ENCODE measurements around the gene TBC1D4. TPM values are rescaled to one million over a fixed set of nuclear protein-coding genes. Genes with fewer than 3 reads are reported as not detected.

Gene TBC1D4
- total RNA-seq, 1 donor from 2014 or later: 4.8 TPM

DNA sequence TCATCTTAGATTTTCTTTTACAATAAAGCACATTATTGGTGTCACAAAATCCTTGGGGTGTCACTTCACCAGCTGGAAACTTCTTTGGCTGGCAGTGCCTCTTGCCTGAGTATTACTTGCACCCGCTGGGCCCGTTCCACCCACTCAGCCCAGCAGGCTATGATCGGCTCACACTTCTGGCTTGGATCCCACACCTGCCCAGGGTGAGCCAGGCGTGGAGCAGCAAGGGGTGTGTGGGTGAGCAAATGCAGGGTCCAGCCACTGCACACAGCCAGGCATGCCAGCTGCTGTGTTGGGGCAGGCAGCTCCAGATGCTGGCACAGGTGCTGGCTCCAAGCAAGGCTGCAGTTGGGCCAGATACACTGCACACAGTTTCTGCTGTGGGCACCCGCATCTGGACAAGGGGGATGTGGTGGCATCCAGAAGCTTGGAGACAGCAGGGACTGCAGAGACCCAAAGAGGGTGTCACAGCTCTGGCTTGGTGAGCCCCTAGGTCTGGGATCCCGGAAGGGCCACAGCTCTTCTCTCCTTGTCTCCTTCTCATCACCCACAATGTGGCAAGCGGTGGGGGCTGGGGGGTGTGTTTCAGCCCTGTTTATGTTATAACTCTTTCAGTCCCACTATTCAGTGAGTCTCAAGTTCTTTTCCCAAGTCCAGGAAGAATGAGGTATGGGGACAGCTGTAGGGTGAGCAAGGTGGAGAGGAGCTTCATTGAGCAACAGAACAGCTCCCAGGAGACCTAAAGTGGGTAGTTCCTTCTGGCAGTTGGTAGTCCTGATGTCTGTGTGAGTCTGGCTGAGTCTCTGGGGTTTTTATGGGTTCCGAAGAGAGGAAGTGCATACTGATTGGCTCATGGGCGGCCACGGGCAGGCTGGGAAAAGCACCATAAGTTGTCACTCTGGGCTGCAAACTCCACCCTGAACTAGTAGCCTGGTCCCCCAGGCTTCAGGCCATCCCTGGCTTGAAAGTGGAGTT, 25.3 kb upstream of the TBC1D4 start:
- Mint-ChIP-seq H3K9me3 (ENCODE audit: unreplicated experiment) (peaks cover 2% of the 10 kb centered on the region), H3K4me3 (ENCODE audit: unreplicated experiment) (no peak overlapping the region), H3K36me3 (ENCODE audit: unreplicated experiment) (no peaks in the 10 kb centered on the region), H3K4me1 (ENCODE audit: low read depth, unreplicated experiment) (peaks cover 3% of the 10 kb centered on the region), H3K27ac (ENCODE audit: unreplicated experiment) (no peak overlapping the region), H3K27me3 (ENCODE audit: unreplicated experiment) (no peaks in the 10 kb centered on the region)
- no peak for DNase-seq
- TF ChIP-seq CTCF (IDR thresholded peaks at IDR 0.05; ENCODE audit: partially characterized antibody, unreplicated experiment): no peak

GRCh38 chr13:75506018-75506417, 24.0 kb upstream of the TBC1D4 start:
- no peaks in the 10 kb centered on the region for H3K27me3 Mint-ChIP-seq (ENCODE audit: unreplicated experiment)
- H3K36me3 Mint-ChIP-seq (ENCODE audit: unreplicated experiment): no peaks in the 10 kb centered on the region
- TF ChIP-seq CTCF (IDR thresholded peaks at IDR 0.05; ENCODE audit: partially characterized antibody, unreplicated experiment): no peak
- H3K4me1 Mint-ChIP-seq (ENCODE audit: low read depth, unreplicated experiment): no peaks in the 10 kb centered on the region
- no peak for DNase-seq
- H3K27ac Mint-ChIP-seq (ENCODE audit: unreplicated experiment): no peak overlapping the region
- no peaks in the 10 kb centered on the region for H3K9me3 Mint-ChIP-seq (ENCODE audit: unreplicated experiment)
- no peak overlapping the region for H3K4me3 Mint-ChIP-seq (ENCODE audit: unreplicated experiment)

DNA sequence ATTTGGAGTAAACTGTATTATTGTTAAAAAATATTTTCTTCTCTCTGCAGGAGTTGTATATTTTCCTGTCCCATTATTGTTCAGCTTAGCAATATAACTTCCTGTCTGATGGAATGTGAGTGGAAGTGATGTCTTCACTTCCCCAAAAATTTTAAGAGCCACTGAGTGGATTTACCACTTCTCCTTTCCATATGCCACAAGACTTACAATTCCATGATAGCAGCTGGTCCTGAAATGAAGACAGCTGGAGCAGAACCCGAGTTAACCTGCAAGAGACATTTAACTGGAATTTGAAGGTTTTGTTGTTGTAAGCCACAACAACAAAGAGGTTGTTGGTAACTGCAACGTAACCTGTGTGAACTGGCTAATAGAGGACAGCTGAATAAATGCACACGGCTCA, 23.4 kb upstream of the TBC1D4 start:
- Mint-ChIP-seq H3K4me3 (ENCODE audit: unreplicated experiment) (no peak overlapping the region), H3K36me3 (ENCODE audit: unreplicated experiment) (no peaks in the 10 kb centered on the region), H3K4me1 (ENCODE audit: low read depth, unreplicated experiment) (no peaks in the 10 kb centered on the region), H3K9me3 (ENCODE audit: unreplicated experiment) (no peaks in the 10 kb centered on the region), H3K27ac (ENCODE audit: unreplicated experiment) (no peak overlapping the region), H3K27me3 (ENCODE audit: unreplicated experiment) (no peaks in the 10 kb centered on the region)
- TF ChIP-seq CTCF (IDR thresholded peaks at IDR 0.05; ENCODE audit: partially characterized antibody, unreplicated experiment): no peak
- DNase-seq: no peak

DNA sequence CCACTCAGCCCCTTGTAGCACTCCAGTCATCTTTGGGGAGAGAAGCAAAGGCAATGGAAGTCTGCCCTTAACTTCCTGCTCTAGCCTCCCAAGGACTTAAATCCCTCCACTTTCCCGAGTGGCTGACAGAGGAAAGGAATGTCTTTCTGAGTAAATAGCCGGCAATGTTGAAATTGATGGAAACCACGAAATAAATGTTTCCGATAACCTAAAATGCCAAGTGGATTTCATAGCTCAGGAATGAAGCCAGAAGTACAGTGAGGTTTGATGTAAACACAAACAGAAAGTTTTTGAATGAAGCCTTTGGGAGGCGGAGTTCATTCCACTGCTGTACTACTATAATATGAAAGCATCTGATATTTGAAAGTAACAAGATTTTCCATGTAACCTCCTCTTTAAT, 14.0 kb upstream of the TBC1D4 start:
- Mint-ChIP-seq H3K27me3 (ENCODE audit: unreplicated experiment) (no peaks in the 10 kb centered on the region), H3K4me1 (ENCODE audit: low read depth, unreplicated experiment) (no peaks in the 10 kb centered on the region), H3K4me3 (ENCODE audit: unreplicated experiment) (no peak overlapping the region), H3K36me3 (ENCODE audit: unreplicated experiment) (no peaks in the 10 kb centered on the region), H3K27ac (ENCODE audit: unreplicated experiment) (no peak overlapping the region), H3K9me3 (ENCODE audit: unreplicated experiment) (no peaks in the 10 kb centered on the region)
- TF ChIP-seq CTCF (IDR thresholded peaks at IDR 0.05; ENCODE audit: partially characterized antibody, unreplicated experiment): no peak
- DNase-seq: no peak

DNA sequence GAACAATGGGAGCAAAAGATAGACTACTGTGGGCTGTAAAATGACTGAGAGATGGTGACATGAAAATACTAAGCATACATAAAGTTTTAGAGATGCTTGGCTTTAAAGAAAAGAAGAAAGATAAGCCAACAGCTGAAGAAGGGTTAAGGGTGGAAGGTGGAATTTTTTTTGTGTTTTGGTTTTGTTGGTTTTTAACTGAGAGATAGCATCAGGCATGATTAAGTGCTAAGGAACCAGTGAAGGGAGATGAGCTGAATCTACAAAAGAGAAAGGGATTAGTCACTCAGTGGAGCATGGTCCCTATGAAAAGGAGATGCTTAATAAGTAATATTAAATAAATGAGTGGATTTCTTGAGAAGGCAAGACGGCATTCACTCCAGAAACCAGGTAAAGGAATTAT, 12.5 kb upstream of the TBC1D4 start:
- Mint-ChIP-seq H3K27me3 (ENCODE audit: unreplicated experiment) (no peaks in the 10 kb centered on the region), H3K9me3 (ENCODE audit: unreplicated experiment) (no peaks in the 10 kb centered on the region), H3K4me3 (ENCODE audit: unreplicated experiment) (no peak overlapping the region), H3K4me1 (ENCODE audit: low read depth, unreplicated experiment) (no peaks in the 10 kb centered on the region), H3K27ac (ENCODE audit: unreplicated experiment) (no peak overlapping the region), H3K36me3 (ENCODE audit: unreplicated experiment) (no peaks in the 10 kb centered on the region)
- no peak for TF ChIP-seq CTCF (IDR thresholded peaks at IDR 0.05; ENCODE audit: partially characterized antibody, unreplicated experiment)
- DNase-seq: no peak

Measured in glutamatergic neuron (in vitro differentiated cells).